K562 (cell line): ENCODE measurements around the gene SVIL.

Experiments
- ELF4 ChIP-seq: fragments of 450-650 bp; formaldehyde crosslinking; IDR thresholded peaks from 2 replicates; pipeline ENCODE4 v1.4.0; 2022; ENCODE audit warnings: missing genetic modification characterization
- FOSL1 ChIP-seq: fragments of 200-800 bp; sonication (Bioruptor generic); conservative IDR thresholded peaks from 2 replicates; pipeline ENCODE4 v1.6.1; 2016; ENCODE audit warnings: missing genetic modification characterization, missing compliant biosample characterization
- MAFF ChIP-seq: IDR thresholded peaks from 2 replicates; pipeline ENCODE4 v1.6.1; 2012; ENCODE audit warnings: low read length, improper control_type of control experiment
- POLR2AphosphoS5 ChIP-seq: IDR thresholded peaks from 2 replicates; pipeline ENCODE4 v1.6.1; 2011; ENCODE audit warnings: mild to moderate bottlenecking, low read depth, low read length, moderate library complexity; ENCODE audit not compliant: control insufficient read depth, insufficient read depth
- RFX5 ChIP-seq: IDR thresholded peaks from 2 replicates; pipeline ENCODE4 v1.6.1; 2011; ENCODE audit warnings: low read depth, mild to moderate bottlenecking, improper control_type of control experiment, low read length
- TFAM ChIP-seq: fragments of 250-450 bp; sonication (Bioruptor Pico); conservative IDR thresholded peaks from 2 replicates; pipeline ENCODE4 v1.5.0; 2021; ENCODE audit warnings: mild to moderate bottlenecking, moderate library complexity
- USF2 ChIP-seq: sonication (generic); formaldehyde crosslinking; IDR thresholded peaks from 2 replicates; pipeline ENCODE4 v1.5.0; 2020; ENCODE audit warnings: missing genetic modification reagents
- ZBTB43 ChIP-seq: sonication (generic); formaldehyde crosslinking; IDR thresholded peaks from 2 replicates; pipeline ENCODE4 v1.8.0; 2023; ENCODE audit warnings: mild to moderate bottlenecking, missing genetic modification reagents
- ZNF780A ChIP-seq: fragments of 250-450 bp; sonication (Bioruptor Pico); IDR thresholded peaks from 2 replicates; pipeline ENCODE4 v1.5.0; 2021; ENCODE audit warnings: mild to moderate bottlenecking
- TF ChIP-seq, protein P1 (sequence below): fragments of 450-650 bp; IDR thresholded peaks from 2 replicates; pipeline ENCODE4 v1.6.1; 2016; ENCODE audit warnings: borderline replicate concordance
- TF ChIP-seq, protein P2 (sequence below): sonication (generic); formaldehyde crosslinking; IDR thresholded peaks from 2 replicates; pipeline ENCODE4 v1.9.0; 2022; ENCODE audit warnings: mild to moderate bottlenecking, missing genetic modification reagents
- TF ChIP-seq, protein P3 (sequence below): IDR thresholded peaks from 3 replicates; pipeline ENCODE4 v1.6.1; 2011; ENCODE audit warnings: borderline replicate concordance, mild to moderate bottlenecking; ENCODE audit not compliant: insufficient read length, insufficient read depth
- TF ChIP-seq, protein P4 (sequence below), 3 experiments: IDR thresholded peaks in 2 of 3; conservative IDR thresholded peaks in 1 of 3; 2 replicates each; pipeline ENCODE4 v1.5.1; 2011 to 2012; ENCODE audit warnings: low read length in 3 of 3, mild to moderate bottlenecking in 3 of 3, control low read depth in 2 of 3, improper control_type of control experiment in 1 of 3, inconsistent platforms in 1 of 3, low read depth in 1 of 3, mixed read lengths in 1 of 3, moderate library complexity in 1 of 3; ENCODE audit not compliant: insufficient read depth in 2 of 3

- TF ChIP-seq FOSL1 (tag) (no peak), MAFF (no peak), ELF4 (no peak), POLR2AphosphoS5 (no peak), RFX5 (no peak), USF2 (CRISPR knock-in tag) (no peak), ZNF780A (CRISPR knock-in tag) (no peak), TFAM (CRISPR knock-in tag) (no peak), ZBTB43 (no peak)
- TF ChIP-seq, protein P1, sequence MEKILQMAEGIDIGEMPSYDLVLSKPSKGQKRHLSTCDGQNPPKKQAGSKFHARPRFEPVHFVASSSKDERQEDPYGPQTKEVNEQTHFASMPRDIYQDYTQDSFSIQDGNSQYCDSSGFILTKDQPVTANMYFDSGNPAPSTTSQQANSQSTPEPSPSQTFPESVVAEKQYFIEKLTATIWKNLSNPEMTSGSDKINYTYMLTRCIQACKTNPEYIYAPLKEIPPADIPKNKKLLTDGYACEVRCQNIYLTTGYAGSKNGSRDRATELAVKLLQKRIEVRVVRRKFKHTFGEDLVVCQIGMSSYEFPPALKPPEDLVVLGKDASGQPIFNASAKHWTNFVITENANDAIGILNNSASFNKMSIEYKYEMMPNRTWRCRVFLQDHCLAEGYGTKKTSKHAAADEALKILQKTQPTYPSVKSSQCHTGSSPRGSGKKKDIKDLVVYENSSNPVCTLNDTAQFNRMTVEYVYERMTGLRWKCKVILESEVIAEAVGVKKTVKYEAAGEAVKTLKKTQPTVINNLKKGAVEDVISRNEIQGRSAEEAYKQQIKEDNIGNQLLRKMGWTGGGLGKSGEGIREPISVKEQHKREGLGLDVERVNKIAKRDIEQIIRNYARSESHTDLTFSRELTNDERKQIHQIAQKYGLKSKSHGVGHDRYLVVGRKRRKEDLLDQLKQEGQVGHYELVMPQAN: no peak
- TF ChIP-seq, protein P2, sequence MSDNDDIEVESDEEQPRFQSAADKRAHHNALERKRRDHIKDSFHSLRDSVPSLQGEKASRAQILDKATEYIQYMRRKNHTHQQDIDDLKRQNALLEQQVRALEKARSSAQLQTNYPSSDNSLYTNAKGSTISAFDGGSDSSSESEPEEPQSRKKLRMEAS (CRISPR knock-in tag): no peak
- TF ChIP-seq, protein P3, sequence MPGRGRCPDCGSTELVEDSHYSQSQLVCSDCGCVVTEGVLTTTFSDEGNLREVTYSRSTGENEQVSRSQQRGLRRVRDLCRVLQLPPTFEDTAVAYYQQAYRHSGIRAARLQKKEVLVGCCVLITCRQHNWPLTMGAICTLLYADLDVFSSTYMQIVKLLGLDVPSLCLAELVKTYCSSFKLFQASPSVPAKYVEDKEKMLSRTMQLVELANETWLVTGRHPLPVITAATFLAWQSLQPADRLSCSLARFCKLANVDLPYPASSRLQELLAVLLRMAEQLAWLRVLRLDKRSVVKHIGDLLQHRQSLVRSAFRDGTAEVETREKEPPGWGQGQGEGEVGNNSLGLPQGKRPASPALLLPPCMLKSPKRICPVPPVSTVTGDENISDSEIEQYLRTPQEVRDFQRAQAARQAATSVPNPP: no peak
- TF ChIP-seq, protein P4, sequence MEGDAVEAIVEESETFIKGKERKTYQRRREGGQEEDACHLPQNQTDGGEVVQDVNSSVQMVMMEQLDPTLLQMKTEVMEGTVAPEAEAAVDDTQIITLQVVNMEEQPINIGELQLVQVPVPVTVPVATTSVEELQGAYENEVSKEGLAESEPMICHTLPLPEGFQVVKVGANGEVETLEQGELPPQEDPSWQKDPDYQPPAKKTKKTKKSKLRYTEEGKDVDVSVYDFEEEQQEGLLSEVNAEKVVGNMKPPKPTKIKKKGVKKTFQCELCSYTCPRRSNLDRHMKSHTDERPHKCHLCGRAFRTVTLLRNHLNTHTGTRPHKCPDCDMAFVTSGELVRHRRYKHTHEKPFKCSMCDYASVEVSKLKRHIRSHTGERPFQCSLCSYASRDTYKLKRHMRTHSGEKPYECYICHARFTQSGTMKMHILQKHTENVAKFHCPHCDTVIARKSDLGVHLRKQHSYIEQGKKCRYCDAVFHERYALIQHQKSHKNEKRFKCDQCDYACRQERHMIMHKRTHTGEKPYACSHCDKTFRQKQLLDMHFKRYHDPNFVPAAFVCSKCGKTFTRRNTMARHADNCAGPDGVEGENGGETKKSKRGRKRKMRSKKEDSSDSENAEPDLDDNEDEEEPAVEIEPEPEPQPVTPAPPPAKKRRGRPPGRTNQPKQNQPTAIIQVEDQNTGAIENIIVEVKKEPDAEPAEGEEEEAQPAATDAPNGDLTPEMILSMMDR (IDR thresholded peaks at IDR 0.05 in 2 of 3, conservative IDR thresholded peaks at IDR 0.05 in 1 of 3; ENCODE audit: insufficient read depth in 2 of 3, low read depth in 1 of 3, low read length in 3 of 3): no peak
These were observed 21.8 kb upstream of the SVIL start for GRCh38 chr10:29656451-29656992.
